Measurements from ENCODE around the gene UST. TPM values are rescaled to one million over a fixed set of nuclear protein-coding genes. Genes with fewer than 3 reads are reported as not detected.
"Not testable (repeated sequence)": the region's sequence is repeated elsewhere in the genome, so short reads cannot be mapped to it uniquely, and the experiment has no call there.

UST gene
- total RNA-seq, 1 donor from 2014 or later, result under 0.01 TPM

DNA sequence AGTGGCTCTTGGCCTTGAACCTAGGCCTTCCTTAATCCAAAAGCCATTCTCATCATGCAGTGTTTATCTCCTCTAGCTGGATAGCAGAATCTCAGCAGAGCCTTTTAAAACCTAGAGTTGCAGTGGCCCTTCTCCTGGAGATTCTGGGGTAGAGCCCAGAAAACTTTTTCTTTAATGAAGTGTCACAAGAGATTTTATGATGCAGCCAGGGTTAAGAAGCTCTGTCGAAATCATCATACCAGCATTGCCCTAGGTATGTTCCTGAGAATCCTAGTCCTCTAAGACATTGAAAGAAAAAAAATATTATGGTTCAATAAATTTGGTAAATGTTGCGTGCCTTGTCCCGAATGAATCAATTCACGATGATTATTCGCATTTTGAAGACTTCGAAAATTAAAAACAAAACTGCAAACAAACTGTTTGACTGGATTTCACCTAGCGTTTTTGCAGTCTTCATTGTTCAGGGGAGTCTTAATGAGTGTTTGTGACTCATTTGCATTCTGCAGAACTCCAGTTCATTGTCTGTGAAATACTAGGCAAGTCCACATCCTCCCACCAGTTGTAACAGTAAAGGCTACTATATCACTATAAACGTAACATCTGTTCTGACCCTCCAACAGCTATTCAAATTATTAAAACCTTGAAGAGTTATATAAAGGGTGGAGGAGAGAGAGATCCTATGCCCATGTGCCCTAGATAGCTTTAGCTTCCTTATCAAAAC is 198.6 kb downstream of the UST start:
- no peak for DNase-seq (ENCODE audit: low read depth in 2 of 2)

DNA sequence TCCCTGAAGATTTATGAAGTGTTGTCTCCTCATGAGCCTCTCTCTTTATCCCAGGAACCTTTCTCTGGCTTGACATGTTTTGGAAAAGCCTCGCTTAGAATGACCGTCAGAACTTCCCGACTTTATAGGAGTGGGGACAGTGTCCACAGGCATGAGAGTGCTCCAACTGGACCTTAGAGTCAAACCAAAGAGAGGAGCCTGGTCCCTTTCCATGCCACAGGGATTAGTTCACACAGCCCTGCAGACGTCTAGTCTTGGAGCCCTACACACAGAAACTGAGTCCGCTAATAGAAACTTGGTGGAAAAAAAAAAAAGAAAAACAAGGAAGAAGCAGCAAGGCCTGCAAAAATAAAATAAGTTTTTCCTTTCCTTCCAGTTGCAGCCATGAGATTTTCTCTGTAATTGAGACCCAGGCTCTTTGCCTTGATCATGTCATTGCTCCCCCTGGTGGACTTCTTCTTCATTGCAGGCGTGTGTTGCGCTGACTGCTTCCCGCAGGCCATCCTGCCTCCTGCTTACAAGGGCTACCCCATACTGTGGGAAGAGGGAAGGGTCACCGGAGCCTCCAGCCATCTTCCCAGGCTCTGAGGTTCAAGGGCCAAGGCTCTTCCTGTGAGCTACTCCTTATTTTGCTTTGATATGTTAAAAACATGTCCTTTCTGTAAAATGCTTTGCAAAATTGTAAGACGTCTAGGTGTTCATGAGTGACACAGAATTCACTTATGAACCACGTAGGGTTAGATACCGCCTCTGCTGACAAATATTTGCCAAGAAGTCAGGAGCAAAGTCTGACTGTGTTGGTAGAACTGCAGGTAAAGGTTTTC is 201.0 kb downstream of the UST start:
- peak; percentile 81 to 84 for DNase-seq (ENCODE audit: low read depth in 2 of 2)

DNA sequence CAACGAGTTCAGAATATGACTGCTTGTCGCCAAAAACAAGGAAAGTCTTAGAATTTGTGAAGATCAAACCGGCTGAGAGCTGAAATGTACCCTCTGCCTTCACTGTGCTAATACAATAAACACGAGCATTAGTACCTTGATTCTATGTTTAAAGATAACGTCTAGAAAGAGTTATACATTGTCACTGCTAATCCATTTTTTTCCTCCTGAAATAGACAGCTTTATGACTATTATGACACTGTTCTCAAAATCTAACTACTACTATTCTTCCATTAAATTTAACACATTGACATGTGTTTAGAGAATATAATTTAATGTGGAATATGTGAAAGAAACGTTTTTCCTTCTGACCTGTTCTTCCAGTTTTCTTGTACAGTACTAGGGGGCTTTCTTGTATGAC is 204.8 kb downstream of the UST start:
- no peak for DNase-seq (ENCODE audit: low read depth in 2 of 2)

DNA sequence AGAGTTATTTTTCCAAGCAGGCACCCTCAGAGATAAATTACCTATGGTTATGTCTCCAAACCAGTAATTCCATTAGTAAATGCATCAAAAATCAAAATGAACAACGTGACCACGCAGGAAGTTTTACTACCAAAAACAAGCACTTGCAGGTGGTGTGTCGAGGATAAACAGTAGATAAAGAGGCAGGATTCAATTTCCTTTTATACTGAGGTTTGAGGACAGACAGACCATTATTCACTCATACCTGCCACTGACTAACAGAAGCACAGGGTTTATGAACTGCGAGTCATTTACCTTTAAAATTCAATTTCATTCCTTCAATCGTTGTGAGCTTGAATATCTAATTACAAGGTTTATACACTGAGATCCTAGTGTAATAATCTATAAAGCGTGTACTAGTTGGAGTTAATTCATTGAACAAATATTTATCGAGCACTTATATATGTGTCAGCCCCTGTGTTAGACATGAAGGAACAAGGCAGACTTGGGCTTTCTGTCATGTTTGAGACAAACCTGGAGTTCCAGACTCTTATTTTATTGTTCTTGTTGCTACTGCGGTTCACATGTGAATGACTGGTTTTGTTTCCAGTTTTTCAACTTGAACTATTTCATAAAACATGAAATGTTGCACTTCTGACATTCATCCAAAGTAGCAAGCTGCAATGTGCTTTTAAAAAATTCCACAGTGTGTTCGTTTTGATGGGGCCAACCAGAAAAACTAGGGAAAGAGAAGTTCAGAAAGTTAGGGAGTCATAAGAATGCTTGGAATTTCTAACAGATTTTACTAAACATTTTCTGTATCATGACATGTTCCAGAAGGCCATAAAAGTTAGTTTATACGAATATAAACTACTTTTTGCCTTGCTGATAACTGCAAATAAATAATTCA is 205.6 kb downstream of the UST start:
- no peak for DNase-seq (ENCODE audit: low read depth in 2 of 2)

DNA sequence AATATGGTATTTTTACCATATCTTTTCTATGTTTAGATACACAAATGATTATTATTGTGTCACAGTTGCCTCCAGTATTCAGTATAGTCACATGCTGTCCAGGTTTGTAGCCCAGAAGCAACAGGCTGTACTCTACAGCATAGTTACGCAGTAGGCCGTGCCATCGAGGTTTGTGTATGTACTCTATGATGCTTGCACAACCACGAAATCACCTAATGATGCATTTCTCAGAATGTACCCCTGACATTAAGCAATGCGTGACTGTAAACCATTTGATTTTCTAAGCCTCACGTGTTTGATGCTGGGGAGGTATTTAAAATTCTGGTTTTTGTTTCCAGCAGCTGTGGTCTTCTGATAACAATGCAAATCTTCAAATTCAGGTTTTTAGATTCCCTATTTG is 207.6 kb downstream of the UST start:
- DNase-seq (ENCODE audit: low read depth in 2 of 2), result no peak

DNA sequence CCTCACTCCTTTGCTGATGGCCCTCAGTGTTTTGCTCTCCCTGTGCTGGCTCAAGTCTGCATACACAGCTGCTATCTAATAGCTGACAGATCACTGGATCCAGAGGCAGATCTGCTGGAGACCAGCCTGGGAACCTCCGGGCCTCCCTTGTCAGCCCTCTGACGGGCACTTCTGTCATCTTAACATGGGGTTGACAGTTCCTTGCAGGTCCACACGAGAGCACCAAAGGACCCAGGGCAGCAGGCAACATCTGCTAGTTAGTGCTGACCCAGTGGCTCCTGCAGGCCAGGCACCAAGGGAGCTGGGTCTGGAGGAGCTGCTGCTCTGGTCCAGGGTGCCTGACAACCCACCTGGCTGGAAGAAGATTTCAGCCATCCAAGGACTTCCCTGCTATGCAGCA is 208.1 kb downstream of the UST start:
- no peak for DNase-seq (ENCODE audit: low read depth in 2 of 2)

DNA sequence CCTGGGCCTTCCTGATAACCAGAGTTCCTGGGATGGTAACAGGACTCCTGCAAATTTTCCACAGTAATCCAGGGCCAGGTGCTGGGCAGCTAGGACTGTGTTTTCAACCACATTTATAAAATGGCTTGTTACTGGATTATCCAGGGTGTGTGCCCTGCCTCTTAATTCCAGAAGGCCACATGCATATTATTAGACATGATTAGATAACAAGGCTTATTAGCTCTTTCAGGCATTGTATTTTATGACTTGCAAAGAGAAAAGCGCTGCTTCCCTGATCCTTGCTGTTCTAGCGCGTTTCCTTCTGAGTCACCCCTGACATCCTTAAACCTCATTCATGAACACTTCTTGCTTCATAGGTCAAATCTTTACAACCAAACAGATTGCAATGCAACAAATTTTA is 208.6 kb downstream of the UST start:
- peak in 1 of 2 donors; percentile 48 for DNase-seq (ENCODE audit: low read depth in 2 of 2)

DNA sequence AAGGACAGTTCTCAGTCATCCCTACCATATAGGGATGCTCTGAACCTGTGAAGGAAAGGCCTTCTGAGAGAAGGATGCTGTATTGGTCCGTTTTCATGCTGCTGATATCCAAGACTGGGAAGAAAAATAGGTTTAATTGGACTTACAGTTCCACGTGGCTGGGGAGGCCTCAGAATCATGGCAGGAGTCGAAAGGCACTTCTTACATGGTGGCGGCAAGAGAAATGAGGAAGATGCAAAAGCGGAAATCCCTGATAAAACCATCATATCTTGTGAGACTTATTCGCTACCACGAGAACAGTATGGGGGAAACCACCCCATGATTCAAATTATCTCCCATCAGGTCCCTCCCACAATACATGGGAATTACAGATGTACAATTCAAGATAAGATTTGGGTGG is 209.3 kb downstream of the UST start:
- not testable (repeated sequence) for DNase-seq (ENCODE audit: low read depth in 2 of 2)

DNA sequence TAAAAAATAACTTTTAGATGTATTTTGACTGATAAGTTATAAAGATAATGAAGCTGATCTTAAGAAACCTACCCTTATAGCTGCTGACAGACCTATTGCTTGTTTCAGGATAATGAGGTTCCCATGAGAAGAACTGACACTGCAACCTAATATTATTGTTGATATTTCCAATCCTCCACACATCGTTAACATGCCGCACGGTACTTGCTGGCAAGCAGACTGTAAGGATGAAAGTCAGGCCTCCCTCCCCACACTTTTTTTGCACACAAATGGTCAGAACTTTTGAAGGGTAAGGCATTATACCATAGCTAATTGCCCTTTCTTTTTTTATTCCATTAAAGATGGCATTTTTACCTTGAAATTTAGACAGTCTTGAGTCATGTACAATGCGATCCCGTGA is 210.9 kb downstream of the UST start:
- DNase-seq (ENCODE audit: low read depth in 2 of 2), result no peak

DNA sequence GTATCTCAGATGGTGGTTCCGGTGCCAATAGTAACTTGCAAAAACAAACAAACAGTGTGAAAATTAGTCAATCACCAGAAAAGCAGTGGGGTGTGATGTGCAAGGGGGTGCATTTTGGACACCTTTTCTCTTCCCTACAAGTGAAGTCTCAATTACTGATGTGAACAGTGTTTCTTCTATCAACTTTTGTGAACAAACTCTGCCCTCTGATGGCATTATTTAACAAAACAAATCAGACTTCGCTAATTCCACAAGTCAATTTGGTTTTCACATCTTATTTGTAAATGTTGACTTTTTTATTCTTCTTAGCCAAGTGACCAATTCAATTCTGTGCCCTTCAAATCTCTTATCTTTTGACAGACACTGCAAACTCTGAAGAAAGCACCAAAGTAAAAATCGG is 212.2 kb downstream of the UST start:
- DNase-seq (ENCODE audit: low read depth in 2 of 2), result no peak

DNA sequence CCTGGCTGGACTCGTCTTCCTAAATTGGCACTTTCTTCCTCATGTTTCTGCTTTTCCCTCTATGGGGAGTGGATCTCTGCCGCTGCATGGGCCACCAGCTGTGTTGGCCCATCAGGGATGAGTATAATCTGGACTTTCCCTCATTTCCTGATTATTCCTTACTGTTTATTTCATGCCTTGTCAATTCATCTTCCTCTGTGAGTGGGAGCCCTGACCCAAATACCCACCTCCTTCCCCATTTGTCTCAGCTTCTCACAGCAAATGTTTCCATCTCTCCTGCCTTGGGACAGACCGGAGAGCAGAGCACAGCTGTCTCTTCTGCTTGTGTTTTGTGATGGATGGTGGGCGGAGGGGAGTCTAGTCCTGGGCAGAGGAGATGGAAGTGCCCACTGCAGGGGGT is 212.7 kb downstream of the UST start:
- DNase-seq (ENCODE audit: low read depth in 2 of 2), result no peak

DNA sequence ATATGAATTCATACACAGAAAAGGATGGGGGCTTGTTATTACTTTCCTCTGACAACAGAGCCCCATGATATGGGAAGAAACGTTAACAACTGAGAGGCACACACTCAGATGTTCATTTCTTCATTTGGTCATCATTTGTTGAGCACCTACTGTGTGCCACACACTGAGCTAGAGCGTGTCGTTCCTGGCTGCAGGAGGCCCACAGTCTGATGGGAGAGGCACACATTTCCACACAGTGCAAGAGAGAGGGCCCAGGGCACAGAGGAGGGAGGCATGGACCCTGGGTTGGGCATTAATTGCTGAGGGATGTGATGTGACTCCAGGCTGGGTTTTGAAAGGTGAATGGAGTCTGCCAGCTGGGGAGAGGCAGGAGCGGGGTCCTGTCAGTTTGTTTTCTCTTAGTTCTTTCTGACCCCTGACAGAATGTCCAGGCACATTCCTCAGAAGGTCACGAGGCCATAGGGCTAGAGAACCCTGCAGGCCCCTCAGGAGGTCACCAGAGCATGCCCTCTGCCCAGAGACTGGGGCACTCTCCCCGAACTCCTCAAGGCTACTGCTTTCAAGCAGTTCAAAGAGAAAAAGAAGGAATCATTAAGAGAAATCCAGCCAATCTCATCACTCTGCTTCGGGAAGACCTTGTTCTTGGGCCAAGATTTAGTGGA is 216.2 kb downstream of the UST start:
- DNase-seq (ENCODE audit: low read depth in 2 of 2), result no peak

DNA sequence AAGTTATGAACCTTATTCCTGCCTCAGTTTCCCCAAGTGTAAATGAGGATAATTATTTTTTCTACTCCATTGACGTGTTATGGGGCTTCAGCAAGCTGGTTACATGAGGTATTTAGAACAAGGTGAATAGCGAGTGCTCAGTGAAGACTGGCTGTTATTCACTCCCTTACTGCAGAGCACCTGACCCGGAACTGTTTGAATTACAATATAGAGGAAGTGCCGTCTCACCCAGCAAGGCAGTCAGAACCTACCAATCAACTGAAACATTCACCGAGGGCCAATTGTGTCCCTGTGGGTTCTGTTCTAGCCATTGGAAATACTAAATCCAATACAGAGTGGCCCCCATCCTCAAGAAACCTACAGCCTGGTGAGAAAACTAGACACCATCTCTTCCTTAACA is 216.9 kb downstream of the UST start:
- DNase-seq (ENCODE audit: low read depth in 2 of 2), result no peak

DNA sequence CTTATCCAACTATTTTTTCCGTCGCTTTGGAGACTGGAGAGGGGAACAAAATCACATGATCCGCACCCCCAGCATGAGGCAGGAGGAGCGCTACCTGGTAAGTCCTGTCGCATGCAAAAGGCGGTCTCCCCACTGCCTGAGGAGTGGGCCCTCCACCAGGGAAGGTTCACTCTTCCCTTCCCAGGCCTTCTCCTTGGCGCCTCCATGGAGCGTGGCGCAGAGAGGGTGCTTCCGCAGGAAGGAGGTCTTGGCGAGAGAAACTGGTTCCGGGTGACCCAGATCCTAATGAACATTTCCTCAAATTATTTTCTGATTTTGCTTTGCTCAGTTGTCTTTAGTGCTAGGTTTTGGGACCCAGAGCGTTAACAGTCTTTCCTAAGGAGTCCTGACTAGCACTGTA is 217.6 kb downstream of the UST start:
- DNase-seq (ENCODE audit: low read depth in 2 of 2), result no peak

DNA sequence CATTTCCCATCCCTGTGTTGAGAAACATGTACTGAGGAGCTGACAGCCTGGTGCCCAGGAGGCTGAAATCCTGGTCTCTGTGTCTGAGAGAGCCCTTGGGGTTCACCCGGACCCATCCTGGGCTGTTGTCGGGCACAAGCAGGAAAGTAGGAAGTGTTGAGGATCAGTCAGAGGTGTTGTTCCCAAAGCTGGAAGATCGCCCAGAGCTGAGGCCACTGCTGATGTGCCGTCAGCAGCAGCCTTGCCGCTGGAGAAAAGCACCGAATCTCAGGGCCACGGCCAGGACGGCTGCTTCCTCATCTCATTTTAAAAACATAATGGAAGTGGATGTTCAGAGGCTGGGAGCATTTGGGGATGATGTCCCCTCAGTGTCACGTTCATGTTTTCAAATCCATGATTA is 218.5 kb downstream of the UST start:
- no peak for DNase-seq (ENCODE audit: low read depth in 2 of 2)

DNA sequence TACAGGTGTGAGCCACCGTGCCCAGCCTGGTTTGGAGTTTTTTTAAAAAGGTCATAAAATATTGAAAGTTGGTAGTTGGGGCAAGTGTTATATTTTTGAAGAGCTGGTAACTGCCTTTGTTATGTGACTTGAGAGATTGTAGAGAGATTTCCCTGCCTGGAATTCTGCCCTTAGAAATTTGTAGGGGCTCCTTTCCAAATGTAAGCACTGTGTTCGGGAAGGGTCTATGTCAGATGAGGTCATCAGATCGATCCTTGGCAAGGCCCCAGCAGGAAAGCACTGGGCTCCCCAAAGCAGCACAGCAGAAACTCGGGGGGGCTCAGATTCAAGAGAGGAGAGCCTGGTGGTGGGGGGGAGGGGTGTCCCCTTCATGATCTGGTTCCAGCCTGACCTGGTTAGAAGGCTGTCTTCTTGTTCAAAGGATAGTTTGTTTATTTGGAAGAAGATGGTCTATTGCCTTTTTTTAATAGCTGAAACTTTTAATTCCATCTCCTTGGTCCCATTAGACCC is 220.2 kb downstream of the UST start:
- no peak for DNase-seq (ENCODE audit: low read depth in 2 of 2)

DNA sequence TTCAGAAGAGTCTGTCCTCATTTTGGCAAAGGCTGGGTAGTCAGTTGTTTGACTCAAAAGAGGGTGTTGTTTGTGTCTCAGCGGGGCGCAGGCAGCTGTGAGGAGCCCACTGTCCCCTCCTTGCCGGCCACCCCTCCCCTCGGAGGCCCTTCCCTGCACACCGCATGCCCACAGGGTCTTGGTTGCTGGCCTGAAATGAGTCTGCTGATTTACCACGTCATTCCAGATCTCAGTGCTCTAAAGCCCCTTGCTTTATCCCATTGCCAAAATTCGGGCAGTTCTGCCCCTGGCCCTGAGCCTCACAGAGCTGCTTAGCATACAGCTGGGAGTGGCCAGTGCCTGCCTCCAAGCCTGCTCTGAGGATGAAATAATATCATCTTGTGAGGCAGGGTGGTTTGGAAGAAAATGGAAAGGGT is 220.7 kb downstream of the UST start:
- DNase-seq (ENCODE audit: low read depth in 2 of 2), result no peak

DNA sequence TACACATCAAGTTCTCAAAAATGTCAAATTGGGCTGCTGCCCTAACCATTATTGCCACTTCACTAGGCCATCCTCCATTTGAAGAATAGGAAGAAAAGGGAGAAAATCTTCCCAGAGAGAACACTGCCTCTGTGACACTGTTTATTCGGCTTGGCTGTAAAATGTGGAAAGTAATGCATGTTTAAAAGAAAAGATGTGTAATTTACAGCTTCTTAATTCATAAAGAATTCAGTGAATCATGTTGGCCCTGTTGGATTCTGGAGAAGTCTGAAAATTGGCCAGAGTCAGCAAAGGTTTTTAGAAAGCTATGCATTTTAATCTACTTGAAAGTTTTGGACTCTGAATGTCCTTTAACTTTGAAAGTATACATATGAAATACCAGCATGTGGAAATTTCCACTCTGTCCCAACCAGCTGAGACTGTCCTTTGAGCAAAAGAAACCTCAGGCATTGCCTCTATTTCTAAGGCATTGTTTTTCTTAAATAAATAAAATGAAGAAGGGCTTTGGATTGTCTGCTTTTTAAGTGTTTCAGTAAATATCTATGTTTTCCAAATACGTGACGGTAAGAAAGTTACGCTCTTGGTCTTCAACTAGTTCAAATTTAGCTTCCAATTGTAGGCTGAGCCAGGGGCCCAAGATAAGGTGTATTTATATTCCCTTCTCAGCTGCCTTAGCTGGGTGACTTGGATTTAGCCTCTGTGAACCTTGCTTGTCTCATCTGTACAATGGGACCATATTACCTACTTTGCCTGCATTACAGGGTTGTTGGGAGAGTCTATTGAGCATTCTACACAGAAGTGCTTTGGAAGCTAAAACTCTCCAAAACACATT is 222.2 kb downstream of the UST start:
- DNase-seq (ENCODE audit: low read depth in 2 of 2), result no peak

DNA sequence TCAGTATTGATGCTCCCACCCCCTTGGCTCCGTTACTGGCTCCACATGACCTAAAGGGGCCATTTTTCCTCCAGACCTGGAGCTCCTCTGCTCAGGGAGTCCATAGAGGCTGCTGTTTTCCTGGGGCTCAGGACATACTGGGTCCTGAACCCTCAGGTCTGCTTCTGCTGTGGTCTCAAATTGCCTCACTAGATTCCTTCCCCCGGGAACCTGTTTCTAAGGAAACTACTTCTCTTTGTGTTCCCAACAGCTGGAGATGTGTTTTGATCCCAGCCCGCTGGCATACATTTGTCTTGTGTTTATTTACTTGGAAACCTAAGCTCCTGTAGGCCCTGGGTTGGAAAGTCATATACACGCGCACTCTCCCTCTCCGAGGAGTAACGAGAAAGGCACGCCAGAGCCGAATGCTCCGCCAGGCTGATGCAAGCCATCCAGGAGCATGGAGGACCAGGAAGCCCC is 222.8 kb downstream of the UST start:
- peak in 1 of 2 donors; percentile 62 for DNase-seq (ENCODE audit: low read depth in 2 of 2)
